Esophagus muscularis mucosa (tissue), 4 donors: ENCODE results near the gene CLRN3.

ENCODE experiments used
- EP300 ChIP-seq: sonication (generic); formaldehyde crosslinking; IDR thresholded peaks from one replicate; pipeline ENCODE4 v1.6.1; 2017; ENCODE audit warnings: antibody characterized with exemption
- POLR2A ChIP-seq: fragments of 450-650 bp; IDR thresholded peaks from one replicate; pipeline ENCODE4 v1.6.1; 2017; ENCODE audit warnings: antibody characterized with exemption, moderate library complexity, mild to moderate bottlenecking, low read depth
- TF ChIP-seq, protein P1 (sequence below), 3 experiments: fragments of 200-600 bp in 2 of 3; fragments of 450-650 bp in 1 of 3; sonication (generic) in 2 of 3; IDR thresholded peaks; one replicate each; pipeline ENCODE4 v1.5.1; 2017 to 2019; ENCODE audit warnings: antibody characterized with exemption in 3 of 3, mild to moderate bottlenecking in 2 of 3, moderate library complexity in 1 of 3

DNA sequence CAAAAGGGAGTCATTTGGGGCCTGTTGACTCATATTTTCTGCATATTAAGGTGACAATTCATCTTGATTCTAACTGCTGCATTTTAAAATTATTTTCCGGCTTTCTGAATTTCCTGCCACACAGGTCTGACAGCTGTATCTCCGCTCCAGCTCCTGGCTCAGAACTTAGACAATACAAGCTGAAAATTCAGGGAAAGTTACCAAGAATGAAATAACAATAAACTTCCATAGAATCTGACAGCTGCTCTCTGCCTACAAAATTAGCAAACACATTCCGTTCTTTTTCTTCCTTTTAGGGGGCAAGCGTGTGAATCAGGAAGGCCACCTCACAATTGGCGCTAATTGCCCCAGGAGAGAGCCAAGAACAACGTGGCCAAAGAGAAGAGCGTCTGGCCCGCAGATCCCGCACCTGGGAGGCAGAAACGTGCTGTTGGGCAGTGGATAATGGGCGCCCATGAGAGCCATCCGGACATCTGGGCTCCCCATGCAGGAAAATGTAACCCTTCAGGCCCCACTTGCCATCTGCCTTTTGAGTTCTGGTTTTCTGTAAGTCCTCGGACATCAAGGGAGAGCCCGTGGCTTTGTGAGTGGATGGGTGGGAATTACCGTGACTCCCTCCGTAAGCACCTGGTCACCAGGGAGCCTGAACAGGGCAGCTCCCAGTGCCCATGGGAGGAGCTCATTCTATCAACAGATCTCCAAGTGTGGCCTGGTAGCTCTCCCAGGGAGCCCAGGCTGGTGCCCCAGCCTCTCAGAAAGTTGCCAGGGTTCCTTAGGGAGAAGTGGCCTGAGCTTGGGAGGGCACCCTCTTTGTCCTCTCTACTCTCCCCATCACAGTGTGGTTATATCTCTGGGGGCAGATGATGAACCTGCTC lies 5.0 kb downstream of the CLRN3 start:
- no peak for TF ChIP-seq POLR2A
- TF ChIP-seq, protein P1, sequence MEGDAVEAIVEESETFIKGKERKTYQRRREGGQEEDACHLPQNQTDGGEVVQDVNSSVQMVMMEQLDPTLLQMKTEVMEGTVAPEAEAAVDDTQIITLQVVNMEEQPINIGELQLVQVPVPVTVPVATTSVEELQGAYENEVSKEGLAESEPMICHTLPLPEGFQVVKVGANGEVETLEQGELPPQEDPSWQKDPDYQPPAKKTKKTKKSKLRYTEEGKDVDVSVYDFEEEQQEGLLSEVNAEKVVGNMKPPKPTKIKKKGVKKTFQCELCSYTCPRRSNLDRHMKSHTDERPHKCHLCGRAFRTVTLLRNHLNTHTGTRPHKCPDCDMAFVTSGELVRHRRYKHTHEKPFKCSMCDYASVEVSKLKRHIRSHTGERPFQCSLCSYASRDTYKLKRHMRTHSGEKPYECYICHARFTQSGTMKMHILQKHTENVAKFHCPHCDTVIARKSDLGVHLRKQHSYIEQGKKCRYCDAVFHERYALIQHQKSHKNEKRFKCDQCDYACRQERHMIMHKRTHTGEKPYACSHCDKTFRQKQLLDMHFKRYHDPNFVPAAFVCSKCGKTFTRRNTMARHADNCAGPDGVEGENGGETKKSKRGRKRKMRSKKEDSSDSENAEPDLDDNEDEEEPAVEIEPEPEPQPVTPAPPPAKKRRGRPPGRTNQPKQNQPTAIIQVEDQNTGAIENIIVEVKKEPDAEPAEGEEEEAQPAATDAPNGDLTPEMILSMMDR (IDR thresholded peaks at IDR 0.05): no peak
- TF ChIP-seq EP300: no peak
